GM19035 (cell line): ENCODE measurements around the gene TADA2B.
"Not testable (repeated sequence)": the region's sequence is repeated elsewhere in the genome, so short reads cannot be mapped to it uniquely, and the experiment has no call there.

ENCODE experiments used
- ATAC-seq: cut with Tn5 transposase; IDR thresholded peaks from one replicate; pipeline ENCODE4 v1.9.1; 2021; ENCODE audit not compliant: unreplicated experiment

The TADA2B gene

GRCh38 chr4:7076696-7077082 is 33.5 kb downstream of the TADA2B start:
- no peak for ATAC-seq

DNA sequence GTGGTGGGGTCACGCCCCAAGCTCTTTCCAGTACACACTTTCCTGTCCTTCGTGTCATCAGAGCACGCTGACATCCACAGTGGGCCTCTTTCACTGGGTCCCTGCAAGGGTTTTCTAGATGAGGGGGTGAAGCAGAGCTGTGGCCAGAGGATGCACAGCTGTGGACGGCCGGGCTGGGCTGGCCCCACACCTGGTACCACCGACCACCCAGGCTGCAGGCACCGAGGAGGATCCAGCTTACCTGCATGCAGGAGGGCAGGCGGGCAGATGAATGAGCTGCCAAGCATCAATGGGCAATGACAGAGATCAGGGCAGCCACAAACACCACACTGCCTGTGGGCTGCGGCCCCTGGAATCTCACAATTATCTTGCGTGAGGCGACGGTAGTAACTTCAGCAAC is 34.2 kb downstream of the TADA2B start:
- ATAC-seq, result no peak

DNA sequence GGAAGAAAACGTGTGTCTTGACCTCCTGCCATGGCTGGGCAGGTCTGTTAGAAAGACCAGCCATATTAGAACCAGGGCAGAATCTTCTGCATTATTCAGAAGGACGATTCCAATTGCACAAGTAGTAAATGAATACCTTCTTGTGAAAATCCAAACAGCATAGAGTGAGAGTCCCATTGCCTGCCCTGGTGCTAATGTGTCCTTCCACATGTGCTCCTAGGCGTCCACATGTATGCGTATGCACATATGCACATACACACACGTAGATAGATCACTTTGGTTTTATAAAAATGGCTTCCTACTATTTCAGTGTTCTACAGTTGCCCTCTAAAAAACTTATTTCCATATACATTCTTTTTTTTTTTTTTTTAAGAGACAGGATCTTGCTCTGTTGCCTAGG is 34.9 kb downstream of the TADA2B start:
- ATAC-seq, result no peak

DNA sequence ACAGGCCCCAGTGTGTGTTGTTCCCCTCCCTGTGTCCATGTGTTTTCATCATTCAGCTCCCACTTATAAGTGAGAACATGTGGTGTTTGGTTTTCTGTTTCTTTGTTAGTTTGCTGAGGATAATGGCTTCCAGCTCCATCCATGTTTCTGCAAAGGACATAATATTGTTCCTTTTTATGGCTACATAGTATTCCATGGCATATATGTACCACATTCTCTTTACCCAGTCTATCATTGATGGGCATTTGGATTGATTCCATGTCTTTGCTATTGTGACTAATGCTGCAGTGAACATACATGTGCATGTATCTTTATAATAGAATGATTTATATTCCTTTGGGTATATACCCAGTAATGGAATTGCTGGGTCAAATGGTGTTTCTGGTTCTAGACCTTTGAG is 36.3 kb downstream of the TADA2B start:
- ATAC-seq, result not testable (repeated sequence)

DNA sequence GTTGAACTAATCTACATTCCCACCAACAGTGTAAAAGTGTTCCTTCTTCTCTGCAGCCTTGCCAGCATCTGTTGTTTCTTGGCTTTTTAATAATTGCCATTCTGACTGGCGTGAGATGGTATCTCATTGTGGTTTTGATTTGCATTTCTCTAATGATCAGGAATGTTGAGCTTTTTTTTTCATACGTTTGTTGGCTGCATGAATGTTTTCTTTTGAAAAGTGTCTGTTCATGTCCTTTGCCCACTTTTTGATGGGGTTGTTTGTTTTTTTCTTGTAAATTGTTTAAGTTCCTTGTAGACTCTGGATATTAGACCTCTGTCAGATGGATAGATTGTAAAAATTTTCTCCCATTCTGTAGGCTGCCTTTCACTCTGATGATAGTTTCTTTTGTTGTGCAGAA is 36.7 kb downstream of the TADA2B start:
- not testable (repeated sequence) for ATAC-seq

DNA sequence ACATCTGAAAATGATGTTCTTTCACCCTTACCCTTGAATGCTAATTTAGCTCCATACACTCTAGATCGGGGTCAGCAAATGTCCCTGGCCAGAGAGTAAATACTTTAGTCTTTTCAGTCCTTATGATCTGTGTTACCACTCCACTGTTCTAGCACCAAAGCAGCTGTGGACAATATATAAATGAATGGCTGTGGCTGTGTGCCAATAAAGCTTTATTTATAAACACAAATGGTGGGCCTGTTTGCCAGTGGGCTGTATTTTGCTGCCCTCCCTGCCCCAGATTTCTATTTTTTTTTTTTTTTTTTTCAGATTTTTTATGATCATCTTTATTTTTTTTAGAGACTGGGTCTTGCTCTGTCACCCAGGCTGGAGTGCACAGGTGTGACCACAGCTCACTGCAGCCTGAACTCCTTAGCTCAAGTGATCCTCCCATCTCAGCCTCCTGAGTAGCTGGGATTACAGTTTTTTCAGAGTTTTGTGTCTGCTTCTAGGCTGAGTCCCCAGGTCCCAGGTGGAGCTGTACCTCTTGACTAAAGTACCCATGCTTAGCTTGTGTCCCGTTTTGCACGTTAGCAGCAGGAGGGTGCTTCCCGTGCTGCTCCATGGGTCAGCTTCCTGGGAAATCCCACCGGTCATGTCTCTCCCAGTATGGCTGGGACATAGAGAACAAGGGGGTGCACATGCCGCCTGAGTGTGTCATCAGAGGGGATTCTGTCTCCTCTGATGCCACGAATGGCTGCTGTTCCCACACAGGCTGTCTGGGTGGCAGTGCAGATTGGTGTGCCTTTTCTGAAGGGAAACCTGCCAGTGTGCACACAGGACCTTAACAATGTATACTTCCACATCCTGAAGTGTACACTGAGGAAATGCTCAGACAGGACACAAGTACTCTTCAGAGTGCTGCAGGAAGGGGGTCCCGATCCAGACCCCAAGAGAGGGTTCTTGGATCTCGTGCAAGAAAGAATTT is 40.7 kb downstream of the TADA2B start:
- no peak for ATAC-seq

DNA sequence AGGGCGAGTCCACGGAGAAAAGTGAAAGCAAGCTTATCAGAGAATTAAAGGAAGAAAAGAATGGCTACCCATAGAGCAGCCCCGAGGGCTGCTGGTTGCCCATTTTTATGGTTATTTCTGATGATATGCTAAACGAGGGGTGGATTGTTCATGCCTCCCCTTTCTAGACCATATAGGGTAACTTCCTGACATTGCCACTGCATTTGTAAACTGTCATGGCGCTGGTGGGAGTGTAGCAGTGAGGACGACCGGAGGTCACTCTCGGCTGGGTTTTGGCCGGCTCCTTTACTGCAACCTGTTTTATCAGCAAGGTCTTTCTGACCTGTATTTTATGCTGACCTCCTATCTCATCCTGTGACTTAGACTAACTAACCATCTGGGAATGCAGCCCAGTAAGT is 41.4 kb downstream of the TADA2B start:
- not testable (repeated sequence) for ATAC-seq

GRCh38 chr4:7086384-7086783 is 43.2 kb downstream of the TADA2B start:
- no peak for ATAC-seq

- ATAC-seq, result no peak
Observed at GRCh38 chr4:7087036-7087435, 43.9 kb downstream of the TADA2B start.

- no peak for ATAC-seq
Observed at GRCh38 chr4:7089213-7089986, 46.2 kb downstream of the TADA2B start.

GRCh38 chr4:7092026-7092425 is 48.9 kb downstream of the TADA2B start:
- no peak for ATAC-seq

GRCh38 chr4:7094916-7095315 is 51.7 kb downstream of the TADA2B start:
- no peak for ATAC-seq

- ATAC-seq, result no peak
Observed at GRCh38 chr4:7095611-7096155, 52.5 kb downstream of the TADA2B start.

DNA sequence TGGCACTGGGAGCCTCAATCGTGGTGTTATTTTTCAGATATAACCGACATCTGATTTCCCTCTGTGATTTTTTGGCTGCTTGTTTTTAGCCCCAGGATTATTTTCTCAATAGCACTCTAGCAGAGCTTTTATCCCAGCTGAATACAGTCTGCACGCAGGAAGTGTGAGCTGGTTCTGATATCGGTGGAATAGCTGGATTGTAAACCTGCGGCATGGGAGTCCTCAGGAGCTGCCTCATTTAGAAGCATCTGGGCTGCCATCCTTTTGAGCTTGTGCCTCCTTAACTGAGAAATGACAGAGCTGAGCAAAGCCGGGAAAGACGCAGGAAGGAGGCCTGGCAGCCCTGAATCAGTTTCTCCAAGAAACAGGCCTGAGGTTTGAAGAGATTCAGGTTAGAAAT is 53.1 kb downstream of the TADA2B start:
- no peak for ATAC-seq

DNA sequence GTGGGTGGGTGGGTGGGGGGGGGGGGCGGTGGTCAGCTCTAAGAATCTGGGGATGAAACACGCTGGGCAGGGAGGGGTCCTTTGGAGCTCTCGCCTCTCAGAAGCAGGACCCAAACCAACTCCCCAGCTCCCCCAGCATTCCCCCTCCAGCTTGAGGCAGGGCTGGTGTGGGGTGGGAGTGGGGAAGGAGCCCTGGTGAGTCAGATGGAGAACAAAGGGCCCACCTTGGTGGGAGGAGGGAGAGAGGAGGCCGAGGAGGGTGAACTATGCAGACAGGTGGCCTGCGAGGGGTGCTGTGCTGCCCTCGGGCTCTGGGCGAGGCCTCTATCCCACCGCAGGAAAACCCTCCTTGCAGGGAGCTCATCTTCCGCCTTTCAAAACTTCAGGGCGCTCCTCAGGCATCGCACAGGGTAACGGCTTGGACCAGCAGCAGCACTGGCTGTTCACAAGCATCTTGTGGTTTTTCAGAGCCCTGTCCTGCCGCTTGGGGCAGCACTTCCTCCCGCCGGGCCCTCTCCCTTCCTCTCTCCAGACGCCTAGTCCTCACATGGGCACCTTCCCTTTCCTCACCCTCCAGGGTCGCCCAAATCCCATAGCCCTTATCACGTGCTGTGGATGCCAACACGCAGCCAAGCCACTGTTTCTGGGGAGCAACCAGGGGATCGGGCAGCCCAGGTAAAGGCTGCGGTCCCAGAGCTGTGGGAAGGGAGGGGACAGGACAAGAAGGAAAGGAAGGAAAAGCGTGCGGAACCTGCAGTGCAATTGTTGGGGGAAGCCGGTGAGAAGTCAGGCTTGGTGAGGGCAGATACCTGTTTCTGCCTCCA is 58.7 kb downstream of the TADA2B start:
- ATAC-seq, result peak; percentile 56

DNA sequence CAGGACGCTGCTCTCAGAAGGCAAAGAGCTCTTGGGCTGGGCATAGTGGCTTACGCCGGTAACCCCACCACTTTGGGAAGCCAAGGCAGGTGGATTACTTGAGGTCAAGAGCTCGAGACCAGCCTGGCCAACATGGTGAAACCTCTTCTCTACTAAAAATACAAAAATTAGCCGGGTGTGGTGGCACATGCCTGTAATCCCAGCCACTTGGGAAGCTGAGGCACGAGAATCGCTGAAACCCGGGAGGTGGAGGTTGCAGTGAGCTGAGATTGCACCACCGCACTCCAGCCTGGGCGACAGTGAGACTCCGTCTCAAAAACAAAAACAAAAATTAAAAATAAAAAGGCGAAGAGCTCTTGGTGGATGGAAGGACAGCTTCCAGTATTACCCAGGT is 59.3 kb downstream of the TADA2B start:
- ATAC-seq, result not testable (repeated sequence)

GRCh38 chr4:7103031-7103606 is 59.9 kb downstream of the TADA2B start:
- peak; percentile 87 for ATAC-seq

DNA sequence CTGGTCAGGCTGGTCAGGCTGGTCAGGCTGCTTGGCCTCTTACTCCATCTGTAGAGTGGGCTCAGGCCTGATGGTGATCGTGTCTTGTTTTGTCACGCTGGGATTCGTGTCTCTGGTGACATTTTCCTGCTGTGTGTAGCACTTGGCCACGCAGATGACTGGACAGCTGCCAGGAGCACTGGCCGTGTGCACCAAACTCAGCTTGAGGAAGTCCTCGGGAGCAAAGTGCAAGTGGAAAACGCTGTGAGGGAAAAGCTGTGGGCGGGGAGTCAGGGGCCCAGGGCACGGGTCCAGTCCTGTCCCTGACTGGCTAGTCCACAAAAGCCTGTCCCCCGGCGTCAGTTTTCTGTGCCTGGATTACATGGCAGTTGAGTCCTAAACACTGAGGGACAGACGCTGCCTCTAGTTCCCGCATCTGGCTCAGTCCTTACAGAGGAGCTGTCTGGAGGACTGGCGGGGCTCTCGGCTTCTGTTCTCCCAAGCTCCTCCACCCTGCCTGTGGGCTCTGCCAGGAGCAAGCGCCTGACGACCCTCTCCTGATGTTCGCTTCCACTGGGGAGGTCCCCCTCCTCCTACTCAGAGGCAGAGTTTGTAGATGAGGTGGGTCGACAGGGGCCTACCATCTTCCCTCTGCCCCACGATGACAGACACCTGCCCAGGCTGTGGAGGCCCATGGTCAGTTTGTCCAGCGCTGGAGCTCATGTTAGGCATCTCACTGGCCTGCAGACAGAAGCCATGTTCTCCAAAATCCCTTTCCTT is 60.6 kb downstream of the TADA2B start:
- no peak for ATAC-seq

- no peak for ATAC-seq
Observed at GRCh38 chr4:7104366-7105031, 61.3 kb downstream of the TADA2B start.
